Putamen (tissue), 1 donor: Measurements from ENCODE around the gene RASSF3.

Experiments
- DNase-seq: peaks from one replicate; pipeline ENCODE4 v3.0.0-alpha.2; 2016; ENCODE audit warnings: low spot score

RASSF3 gene

GRCh38 chr12:64731683-64732082, 121.4 kb downstream of the RASSF3 start:
- no peak for DNase-seq

DNA sequence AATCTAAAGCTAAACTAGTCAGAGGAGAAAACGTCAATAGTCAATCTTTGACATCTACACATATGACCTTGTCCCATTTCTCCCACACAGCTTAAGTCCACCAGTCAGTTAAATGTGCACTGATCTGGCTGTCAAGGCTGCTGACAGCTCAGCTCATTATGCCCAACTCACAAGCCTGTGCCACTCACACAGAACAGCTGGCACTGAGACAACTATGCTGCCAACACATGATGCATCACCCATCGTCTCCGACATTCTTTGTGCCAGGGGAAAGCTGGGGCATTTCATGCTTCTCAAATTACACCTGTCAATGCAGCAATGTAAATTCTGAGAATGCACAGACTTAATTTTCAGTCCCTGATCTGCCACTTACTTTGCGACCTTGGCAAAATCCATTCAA, 123.6 kb downstream of the RASSF3 start:
- DNase-seq: peak; percentile 74

DNA sequence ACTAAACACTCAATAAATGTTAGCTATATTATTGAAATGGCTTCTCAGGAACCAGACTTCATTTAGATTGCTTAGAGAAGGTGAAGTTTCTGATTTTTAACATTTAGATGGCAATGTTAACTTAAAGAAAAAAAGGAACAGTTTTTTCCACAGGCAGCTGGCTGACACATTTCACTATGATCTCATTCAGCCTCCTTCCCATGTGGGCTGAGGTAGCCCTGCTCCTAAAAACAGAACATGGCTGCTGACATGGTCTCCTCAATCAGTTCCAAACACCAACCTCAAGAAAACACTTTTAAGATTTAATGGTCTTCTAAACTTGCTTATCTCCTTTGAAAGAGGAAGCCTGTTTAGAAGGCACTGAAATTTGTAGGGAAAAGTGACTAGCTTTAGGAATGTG, 125.1 kb downstream of the RASSF3 start:
- DNase-seq: no peak

- no peak for DNase-seq
Observed at GRCh38 chr12:64736771-64737170, 126.5 kb downstream of the RASSF3 start.

DNA sequence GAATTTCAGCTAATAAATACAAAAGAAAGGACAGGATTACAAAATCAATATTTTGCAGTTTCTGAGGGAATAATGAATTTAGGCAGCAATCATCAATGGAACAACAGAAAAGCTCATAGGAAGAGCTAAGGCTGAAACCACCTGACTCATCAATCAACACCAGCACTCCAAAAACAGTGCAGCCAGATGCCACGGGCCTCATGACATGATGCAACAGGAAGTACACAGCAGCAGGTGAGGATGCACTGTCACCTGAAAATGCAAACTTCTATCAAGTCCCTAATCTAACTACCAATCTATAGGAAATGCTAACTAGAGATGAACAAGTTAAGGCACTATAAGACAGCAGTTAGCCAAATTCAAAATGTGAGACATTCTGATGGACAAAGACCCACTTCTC, 127.2 kb downstream of the RASSF3 start:
- DNase-seq: no peak

DNA sequence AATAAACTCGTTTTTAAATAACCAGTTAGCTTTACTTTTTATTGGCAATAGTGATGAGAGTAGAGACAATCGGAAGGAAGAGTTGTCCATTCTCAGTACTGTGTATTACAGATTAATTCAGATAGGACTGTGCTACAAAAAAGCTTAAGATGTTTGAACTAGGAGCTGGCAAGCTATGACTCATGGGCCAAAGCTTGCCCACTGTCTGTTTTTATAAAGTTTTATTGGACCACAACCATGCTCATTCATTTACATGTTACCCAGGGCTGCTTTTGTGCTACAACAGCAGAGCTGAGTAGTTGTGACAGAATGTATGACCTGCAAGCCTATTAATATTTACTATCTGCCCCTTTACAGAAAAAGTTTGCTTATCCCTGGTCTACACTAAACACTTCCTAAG, 129.5 kb downstream of the RASSF3 start:
- no peak for DNase-seq

- no peak for DNase-seq
Observed at GRCh38 chr12:64740646-64741045, 130.4 kb downstream of the RASSF3 start.

- no peak for DNase-seq
Observed at GRCh38 chr12:64742416-64742815, 132.1 kb downstream of the RASSF3 start.

DNA sequence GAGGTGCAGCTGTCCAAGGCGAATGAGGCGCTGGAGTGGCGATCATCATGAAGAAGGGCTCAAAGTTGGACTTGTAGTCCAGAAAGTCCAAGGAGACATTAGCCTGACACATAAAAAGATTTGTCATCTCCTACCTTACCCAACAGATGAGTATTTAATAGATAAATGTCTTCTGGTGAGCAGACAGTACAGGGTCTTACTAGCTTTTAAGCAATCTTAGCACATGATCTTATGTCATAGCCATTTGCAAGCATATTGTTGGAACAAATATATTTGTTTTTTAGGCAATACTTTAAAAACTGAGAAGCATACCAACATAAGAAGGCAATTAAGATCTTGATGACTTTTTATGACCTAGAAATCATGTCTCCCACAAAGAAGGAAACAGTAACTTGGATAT, 132.9 kb downstream of the RASSF3 start:
- no peak for DNase-seq

GRCh38 chr12:64744422-64745258, 134.3 kb downstream of the RASSF3 start:
- DNase-seq: no peak

GRCh38 chr12:64745259-64745807, 135.0 kb downstream of the RASSF3 start:
- no peak for DNase-seq

DNA sequence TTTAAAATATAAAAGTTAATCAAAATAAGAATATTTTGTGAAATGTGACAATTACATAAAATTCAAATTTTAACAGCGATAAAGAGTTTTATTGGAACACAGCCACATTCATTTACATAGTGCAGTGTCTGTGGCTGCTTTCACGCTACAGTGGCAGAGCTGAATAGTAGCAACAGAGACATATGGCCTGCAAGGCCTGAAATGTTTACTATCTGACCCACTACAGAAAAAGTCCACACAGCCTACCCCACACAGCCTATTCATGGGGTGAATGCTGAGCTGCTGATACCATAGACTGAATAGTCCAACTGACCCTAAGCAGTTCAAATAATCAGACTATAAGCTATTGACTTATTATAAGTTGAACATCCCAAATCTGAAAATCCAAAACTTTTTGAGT, 135.7 kb downstream of the RASSF3 start:
- DNase-seq: no peak

- no peak for DNase-seq
Observed at GRCh38 chr12:64746663-64747062, 136.4 kb downstream of the RASSF3 start.
